Neural progenitor cell (in vitro differentiated cells): ENCODE data around the gene PUSL1. TPM values are rescaled to one million over a fixed set of nuclear protein-coding genes. Genes with fewer than 3 reads are reported as not detected.

Source experiments
- DNase-seq: peaks from one replicate; pipeline ENCODE4 v3.0.0-alpha.2; 2016; ENCODE audit warnings: low spot score
- H2AFZ ChIP-seq: fragments of 200-600 bp; sonication (generic); replicated peaks from 2 replicates; pipeline ENCODE4 v1.6.1; 2016; ENCODE audit warnings: antibody characterized with exemption
- H3F3A ChIP-seq: fragments of 200-600 bp; sonication (generic); 2 replicates; pipeline ENCODE4 v1.6.1; 2016; ENCODE audit warnings: antibody characterized with exemption, low read depth
- H3K27ac ChIP-seq: fragments of 200-600 bp; sonication (generic); 2 replicates; pipeline ENCODE4 v1.5.1; 2016; ENCODE audit warnings: mild to moderate bottlenecking
- H3K27me3 ChIP-seq: fragments of 200-600 bp; sonication (generic); 2 replicates; pipeline ENCODE4 v1.6.1; 2016; ENCODE audit warnings: mild to moderate bottlenecking, moderate library complexity
- H3K36me3 ChIP-seq: fragments of 200-600 bp; sonication (generic); 2 replicates; pipeline ENCODE4 v1.5.1; 2016
- H3K4me1 ChIP-seq: fragments of 200-600 bp; sonication (generic); 2 replicates; pipeline ENCODE4 v1.6.1; 2016; ENCODE audit warnings: mixed run types
- H3K4me2 ChIP-seq: fragments of 200-600 bp; sonication (generic); 2 replicates; pipeline ENCODE4 v1.6.1; 2016
- H3K4me3 ChIP-seq: fragments of 200-600 bp; sonication (generic); 2 replicates; pipeline ENCODE4 v1.5.1; 2016
- H3K79me2 ChIP-seq: fragments of 200-600 bp; sonication (generic); 2 replicates; pipeline ENCODE4 v1.6.1; 2016; ENCODE audit warnings: low read depth
- H3K9ac ChIP-seq: fragments of 200-600 bp; sonication (generic); 2 replicates; pipeline ENCODE4 v1.6.1; 2016
- H3K9me3 ChIP-seq: fragments of 200-600 bp; sonication (generic); 2 replicates; pipeline ENCODE4 v1.5.1; 2016; ENCODE audit warnings: low read depth
- H4K20me1 ChIP-seq: fragments of 200-600 bp; sonication (generic); 2 replicates; pipeline ENCODE4 v1.6.1; 2016; ENCODE audit warnings: low read depth
- H3K27ac Mint-ChIP-seq: 3 replicates; pipeline ENCODE4 v1.8.0; 2021; ENCODE audit warnings: mixed read lengths
- H3K27me3 Mint-ChIP-seq: 2 replicates; pipeline ENCODE4 v1.8.0; 2022; ENCODE audit warnings: low read depth, mild to moderate bottlenecking, inconsistent platforms, moderate library complexity, mixed read lengths; ENCODE audit not compliant: insufficient read depth
- H3K36me3 Mint-ChIP-seq: 3 replicates; pipeline ENCODE4 v1.8.0; 2021; ENCODE audit warnings: mixed read lengths
- H3K4me1 Mint-ChIP-seq: 3 replicates; pipeline ENCODE4 v1.8.0; 2021; ENCODE audit warnings: mixed read lengths
- H3K4me3 Mint-ChIP-seq: 3 replicates; pipeline ENCODE4 v1.8.0; 2021; ENCODE audit warnings: mild to moderate bottlenecking, moderate library complexity, mixed read lengths
- H3K9me3 Mint-ChIP-seq: 3 replicates; pipeline ENCODE4 v1.8.0; 2020; ENCODE audit warnings: mixed read lengths
- CTCF ChIP-seq: fragments of 200-600 bp; sonication (generic); IDR thresholded peaks from 2 replicates; pipeline ENCODE4 v1.5.1; 2017; ENCODE audit warnings: antibody characterized with exemption, mild to moderate bottlenecking
- EZH2 ChIP-seq: fragments of 200-600 bp; sonication (generic); IDR thresholded peaks from 2 replicates; pipeline ENCODE4 v1.6.1; 2017; ENCODE audit warnings: antibody characterized with exemption, mild to moderate bottlenecking, moderate library complexity
- EZH2phosphoT487 ChIP-seq: fragments of 200-600 bp; sonication (generic); IDR thresholded peaks from 2 replicates; pipeline ENCODE4 v1.6.1; 2017; ENCODE audit warnings: antibody characterized with exemption
- total RNA-seq: library from RNA; depleted of rRNA; stranded (reverse); fragments of >200 nt; gene quantifications from 2 replicates; pipeline ENCODE4 v1.2.3, GENCODE V29; 2015; ENCODE audit warnings: low replicate concordance

The PUSL1 gene, protein sequence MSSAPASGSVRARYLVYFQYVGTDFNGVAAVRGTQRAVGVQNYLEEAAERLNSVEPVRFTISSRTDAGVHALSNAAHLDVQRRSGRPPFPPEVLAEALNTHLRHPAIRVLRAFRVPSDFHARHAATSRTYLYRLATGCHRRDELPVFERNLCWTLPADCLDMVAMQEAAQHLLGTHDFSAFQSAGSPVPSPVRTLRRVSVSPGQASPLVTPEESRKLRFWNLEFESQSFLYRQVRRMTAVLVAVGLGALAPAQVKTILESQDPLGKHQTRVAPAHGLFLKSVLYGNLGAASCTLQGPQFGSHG
- total RNA-seq, result 3.7 and 22.5 TPM in 2 replicates

GRCh38 chr1:1307923-1308755 lies at the start of gene PUSL1, which contains the start of gene ACAP3:
TSS of gene PUSL1 (plus strand) at chr1:1308597. CDS start at chr1:1308644, 47 bp downstream.
TSS of gene ACAP3 (minus strand) at chr1:1307930. CDS start at chr1:1307815, 115 bp downstream.
- Histone ChIP-seq H4K20me1 (peaks cover 51% of the 10 kb centered on the region), H3K4me3 (peak within 1 kb of the TSS; percentile 71), H3K79me2 (peaks cover 5% of the 10 kb centered on the region), H3K4me1 (peaks cover 37% of the 10 kb centered on the region), H3F3A (peaks cover 24% of the 10 kb centered on the region), H2AFZ (peak within 1 kb of the TSS; percentile 64), H3K9me3 (no peaks in the 10 kb centered on the region), H3K36me3 (no peaks in the 10 kb centered on the region), H3K27ac (no peak within 1 kb of the TSS), H3K27me3 (peaks cover 10% of the 10 kb centered on the region), H3K4me2 (peak within 1 kb of the TSS; percentile 100), H3K9ac (peak within 1 kb of the TSS; percentile 44)
- TF ChIP-seq EZH2phosphoT487 (no peak), CTCF (no peak), EZH2 (no peak)
- no peaks in the 10 kb centered on the region for H3K36me3 Mint-ChIP-seq
- peaks cover 18% of the 10 kb centered on the region for H3K4me1 Mint-ChIP-seq
- peak within 1 kb of the TSS; percentile 94 for H3K4me3 Mint-ChIP-seq
- no peaks in the 10 kb centered on the region for H3K9me3 Mint-ChIP-seq
- H3K27me3 Mint-ChIP-seq, result peaks cover 4% of the 10 kb centered on the region
- peak; percentile 96 for DNase-seq
- H3K27ac Mint-ChIP-seq, result no peak within 1 kb of the TSS

GRCh38 chr1:1259119-1259488 lies 49.3 kb upstream of the PUSL1 start:
- no peak overlapping the region for H3K4me3 Mint-ChIP-seq
- H4K20me1 ChIP-seq, result peaks cover 54% of the 10 kb centered on the region
- no peak overlapping the region for H3K9ac ChIP-seq
- TF ChIP-seq EZH2phosphoT487, result no peak
- TF ChIP-seq CTCF, result no peak
- no peak for TF ChIP-seq EZH2
- no peak overlapping the region for H3K4me2 ChIP-seq
- H3F3A ChIP-seq, result no peaks in the 10 kb centered on the region
- peaks cover 2% of the 10 kb centered on the region for H3K27me3 Mint-ChIP-seq
- H3K9me3 Mint-ChIP-seq, result no peaks in the 10 kb centered on the region
- H3K4me1 ChIP-seq, result no peaks in the 10 kb centered on the region
- no peaks in the 10 kb centered on the region for H3K36me3 ChIP-seq
- no peaks in the 10 kb centered on the region for H3K27me3 ChIP-seq
- no peak overlapping the region for H2AFZ ChIP-seq
- no peak for DNase-seq
- no peak overlapping the region for H3K27ac ChIP-seq
- no peaks in the 10 kb centered on the region for H3K79me2 ChIP-seq
- H3K4me3 ChIP-seq, result no peak overlapping the region
- peak overlapping the region; percentile 42 for H3K27ac Mint-ChIP-seq
- H3K9me3 ChIP-seq, result no peaks in the 10 kb centered on the region
- H3K36me3 Mint-ChIP-seq, result peaks cover 28% of the 10 kb centered on the region
- peaks cover 3% of the 10 kb centered on the region for H3K4me1 Mint-ChIP-seq

GRCh38 chr1:1259540-1259939 lies 48.9 kb upstream of the PUSL1 start:
- no peak overlapping the region for H3K4me3 ChIP-seq
- Mint-ChIP-seq H3K4me1 (peaks cover 3% of the 10 kb centered on the region), H3K27ac (peak overlapping the region; percentile 42), H3K4me3 (no peak overlapping the region), H3K27me3 (peaks cover 2% of the 10 kb centered on the region), H3K9me3 (no peaks in the 10 kb centered on the region), H3K36me3 (peaks cover 28% of the 10 kb centered on the region)
- no peak overlapping the region for H2AFZ ChIP-seq
- no peak overlapping the region for H3K9ac ChIP-seq
- no peak overlapping the region for H3K27ac ChIP-seq
- no peak overlapping the region for H3K4me2 ChIP-seq
- no peaks in the 10 kb centered on the region for H3F3A ChIP-seq
- H3K36me3 ChIP-seq, result no peaks in the 10 kb centered on the region
- H3K27me3 ChIP-seq, result no peaks in the 10 kb centered on the region
- no peaks in the 10 kb centered on the region for H3K9me3 ChIP-seq
- H3K79me2 ChIP-seq, result no peaks in the 10 kb centered on the region
- peaks cover 58% of the 10 kb centered on the region for H4K20me1 ChIP-seq
- TF ChIP-seq CTCF, result no peak
- no peak for TF ChIP-seq EZH2
- no peak for TF ChIP-seq EZH2phosphoT487
- H3K4me1 ChIP-seq, result no peaks in the 10 kb centered on the region
- no peak for DNase-seq
